ACHN (cell line): ENCODE data around the gene FMNL2.

ENCODE experiments used
- DNase-seq: peaks from one replicate; pipeline ENCODE4 v3.0.0-alpha.2; 2015
- in situ Hi-C: cut with HindIII; loops from 2 replicates; pipeline ENCODE4 v1.10.0; 2017; ENCODE audit warnings: low sequenced_read_pairs, low pct_ligation_motif_present, low pct_unique_long_range_greater_than_20kb

Gene FMNL2

DNA sequence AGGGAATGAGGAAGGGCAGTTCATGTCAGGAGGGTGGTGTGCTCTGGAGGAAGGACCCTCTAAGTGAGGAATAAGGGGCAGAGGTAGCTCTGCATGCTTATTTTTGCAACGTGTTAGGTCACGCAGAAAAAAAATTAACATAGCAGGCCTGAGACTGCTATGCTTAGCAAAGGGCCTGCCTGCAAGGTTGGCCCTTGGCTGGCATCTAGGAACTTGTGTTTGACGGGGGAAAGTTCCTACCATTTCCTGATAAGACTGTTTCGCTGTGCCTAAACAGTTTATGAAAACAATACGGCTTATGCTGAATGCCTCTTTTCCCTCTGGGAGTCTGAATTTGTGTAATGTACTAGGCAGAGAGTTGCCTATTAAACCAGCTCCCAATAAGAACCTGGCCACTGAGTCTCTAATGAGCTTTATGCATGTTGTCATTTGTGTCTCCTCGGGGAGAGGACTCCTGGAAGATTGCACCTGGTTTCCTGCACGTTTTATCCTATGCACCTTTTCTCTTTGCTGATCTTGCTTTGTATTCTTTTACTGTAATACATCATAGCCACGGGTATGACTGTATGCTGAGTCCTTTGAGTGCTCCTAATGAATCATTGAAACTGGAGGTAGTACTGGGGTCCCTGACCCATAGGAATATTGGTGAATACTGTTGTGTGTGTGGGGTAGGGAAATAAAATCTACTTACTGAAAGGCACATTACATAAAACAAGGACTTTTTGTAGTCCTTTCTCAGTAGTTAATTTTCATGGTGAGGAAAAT is 213.3 kb downstream of the FMNL2 start:
- DNase-seq: peak; percentile 45
- in situ Hi-C loops: no loop called here

DNA sequence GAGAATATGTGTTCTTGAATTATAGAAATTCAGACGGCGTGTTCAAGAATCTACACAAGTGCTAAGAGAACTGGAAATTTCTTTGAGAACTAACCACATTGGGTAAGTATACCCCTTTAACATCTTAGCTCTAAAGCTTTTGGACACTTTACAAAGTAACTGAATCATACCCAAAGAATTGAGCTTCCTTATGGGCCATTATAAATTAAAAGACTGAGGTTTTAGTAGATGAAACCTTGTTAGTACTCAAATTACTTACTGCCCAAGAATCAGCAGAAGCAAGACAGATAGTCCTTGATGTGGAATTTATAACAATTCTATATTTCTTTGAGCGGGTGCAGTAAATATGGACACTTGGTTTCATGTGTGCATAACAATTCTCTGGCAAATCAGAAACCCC is 214.0 kb downstream of the FMNL2 start:
- in situ Hi-C loops: no loop called here
- no peak for DNase-seq

DNA sequence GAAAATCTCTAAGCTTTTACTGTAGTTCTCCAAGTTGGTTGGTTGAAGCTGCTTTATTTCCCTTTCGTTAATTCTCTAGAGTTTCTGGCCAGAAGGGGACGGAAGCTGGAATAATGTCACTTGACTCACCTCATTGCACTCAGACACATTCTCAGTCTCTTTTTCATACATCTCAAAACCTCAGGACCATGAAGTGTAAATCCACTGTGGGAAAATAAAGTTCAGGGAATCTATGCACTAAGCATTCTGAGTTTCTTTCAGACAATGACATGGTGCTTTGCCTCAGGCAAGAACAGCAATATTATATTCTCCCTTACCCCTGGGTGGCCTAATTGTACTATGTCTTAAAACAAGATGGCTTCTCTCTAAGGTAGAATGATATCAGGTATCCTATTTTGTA is 214.4 kb downstream of the FMNL2 start:
- in situ Hi-C loops: no loop called here
- peak; percentile 88 for DNase-seq

DNA sequence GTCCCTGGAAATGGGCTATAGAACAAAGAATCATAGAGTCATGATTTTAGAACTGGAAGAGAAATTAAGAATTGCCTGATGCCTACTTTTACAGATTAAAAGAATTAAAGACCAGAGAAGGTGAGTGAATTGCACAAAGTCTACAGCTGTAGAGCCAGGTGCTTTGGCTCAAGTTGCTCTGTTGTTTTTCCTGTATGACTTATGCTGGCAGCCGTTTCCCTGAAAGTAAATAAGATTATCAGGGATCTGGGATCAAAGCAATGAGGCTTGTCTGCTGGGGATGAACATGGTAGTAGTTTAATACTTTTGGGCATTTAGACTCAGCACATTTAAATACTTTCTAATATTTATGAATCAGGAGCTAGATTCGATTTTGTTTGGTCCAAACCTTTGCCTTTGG is 215.4 kb downstream of the FMNL2 start:
- DNase-seq: no peak
- in situ Hi-C loops: no loop called here

DNA sequence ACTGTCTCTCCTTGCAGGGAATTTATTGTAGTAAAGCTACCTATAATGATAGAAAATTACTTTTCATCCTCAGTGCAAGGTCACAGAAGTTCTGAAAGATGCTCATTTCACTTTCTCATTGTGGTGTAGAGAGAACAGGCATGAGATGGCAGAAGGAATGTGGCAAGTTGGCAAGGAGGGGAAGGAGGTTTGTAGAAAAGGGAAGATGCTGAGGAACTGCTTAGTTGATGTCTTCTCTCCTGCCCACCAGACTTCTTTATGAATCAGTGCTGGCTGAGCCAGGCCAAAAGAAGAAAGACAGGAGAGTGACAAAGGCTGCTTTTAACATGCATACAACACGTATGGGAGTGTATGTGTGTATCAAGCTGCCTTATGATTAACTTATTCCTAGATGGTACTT is 217.9 kb downstream of the FMNL2 start:
- in situ Hi-C loops: no loop called here
- no peak for DNase-seq

DNA sequence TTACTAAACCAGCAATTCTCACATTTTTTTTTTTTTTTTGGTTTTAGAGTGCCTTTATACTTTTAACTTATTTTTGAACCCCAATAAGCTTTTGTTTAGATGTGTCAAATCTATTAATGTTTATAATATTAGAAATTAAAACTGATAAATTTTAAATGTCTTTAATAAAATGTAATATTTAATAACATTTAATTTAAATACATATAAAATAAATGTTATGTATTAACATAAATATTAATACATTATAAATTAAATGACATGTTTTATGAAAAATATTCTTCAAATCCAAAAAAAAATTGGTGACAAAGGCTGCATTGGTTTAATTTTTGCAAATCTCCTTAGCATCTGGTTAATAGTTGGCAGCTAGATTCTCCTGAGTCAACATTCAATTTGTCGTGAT is 218.5 kb downstream of the FMNL2 start:
- in situ Hi-C loops: no loop called here
- no peak for DNase-seq

DNA sequence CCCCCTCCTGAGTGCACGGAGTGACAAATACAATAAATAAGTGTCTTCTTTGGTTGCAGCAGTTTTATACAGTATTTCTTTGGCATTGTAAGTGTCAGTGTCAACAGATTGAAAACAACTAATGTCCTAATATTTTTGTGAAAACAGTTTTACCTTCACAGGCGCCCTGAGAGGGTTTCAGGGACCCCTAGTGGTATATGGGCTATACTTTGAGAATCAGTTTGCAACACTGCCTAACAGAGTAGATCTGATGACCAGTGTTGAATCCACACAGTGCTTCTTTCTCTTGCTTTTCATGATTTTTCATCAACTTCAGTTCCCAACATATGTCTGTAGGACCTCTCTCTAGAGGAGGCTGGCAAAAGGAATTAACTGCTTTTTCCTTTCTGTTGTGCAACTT is 220.1 kb downstream of the FMNL2 start:
- DNase-seq: no peak
- in situ Hi-C loops: no loop called here

DNA sequence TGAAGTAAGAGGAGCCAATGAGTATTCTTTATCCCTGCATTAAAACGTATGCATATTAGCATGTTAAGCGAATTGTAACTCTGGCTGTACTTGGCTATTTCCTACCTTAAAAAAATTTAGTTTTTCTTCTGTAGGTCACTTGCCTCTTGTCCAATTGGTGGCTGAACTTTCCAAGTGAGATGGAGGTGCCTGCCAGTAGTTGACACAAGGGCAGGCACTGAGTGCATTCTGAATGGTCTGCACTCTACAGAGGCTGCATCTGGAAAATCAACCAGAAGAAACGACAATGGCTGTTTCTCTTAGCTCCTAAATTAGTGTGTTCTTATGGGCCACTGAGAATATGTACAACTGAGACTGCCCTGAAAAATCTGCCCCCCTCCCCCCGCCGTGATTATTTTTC is 221.5 kb downstream of the FMNL2 start:
- in situ Hi-C loops: no loop called here
- DNase-seq: no peak

DNA sequence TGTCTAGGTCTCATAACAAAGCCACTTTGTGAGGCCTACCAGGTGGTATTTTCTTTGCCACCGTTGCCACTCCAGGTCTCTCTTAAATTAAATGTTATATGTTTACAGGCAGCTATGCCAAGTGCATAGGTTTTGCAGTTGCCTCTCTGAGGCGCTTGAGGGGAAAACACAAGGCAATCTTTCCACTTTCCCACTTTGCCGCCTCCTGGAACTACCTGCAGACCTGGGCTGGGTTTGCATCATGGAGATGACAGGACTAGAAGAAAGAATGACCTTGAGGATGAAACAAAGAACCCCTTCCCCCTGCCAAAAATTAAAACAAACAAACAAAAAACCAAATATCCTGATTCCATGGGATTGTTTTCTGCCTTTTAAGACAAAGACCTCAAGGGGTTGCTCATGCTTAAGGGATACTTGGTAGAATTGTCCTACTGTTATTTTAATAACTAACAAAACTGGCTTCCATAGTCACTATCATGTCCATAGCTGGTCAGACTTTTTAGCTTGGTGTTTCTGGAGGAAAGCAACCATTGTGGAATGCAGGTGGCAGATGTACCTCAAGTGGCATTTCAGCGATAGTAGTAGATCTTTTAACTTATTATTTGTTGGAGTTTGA is 222.4 kb downstream of the FMNL2 start:
- in situ Hi-C loops: no loop called here
- DNase-seq: no peak

DNA sequence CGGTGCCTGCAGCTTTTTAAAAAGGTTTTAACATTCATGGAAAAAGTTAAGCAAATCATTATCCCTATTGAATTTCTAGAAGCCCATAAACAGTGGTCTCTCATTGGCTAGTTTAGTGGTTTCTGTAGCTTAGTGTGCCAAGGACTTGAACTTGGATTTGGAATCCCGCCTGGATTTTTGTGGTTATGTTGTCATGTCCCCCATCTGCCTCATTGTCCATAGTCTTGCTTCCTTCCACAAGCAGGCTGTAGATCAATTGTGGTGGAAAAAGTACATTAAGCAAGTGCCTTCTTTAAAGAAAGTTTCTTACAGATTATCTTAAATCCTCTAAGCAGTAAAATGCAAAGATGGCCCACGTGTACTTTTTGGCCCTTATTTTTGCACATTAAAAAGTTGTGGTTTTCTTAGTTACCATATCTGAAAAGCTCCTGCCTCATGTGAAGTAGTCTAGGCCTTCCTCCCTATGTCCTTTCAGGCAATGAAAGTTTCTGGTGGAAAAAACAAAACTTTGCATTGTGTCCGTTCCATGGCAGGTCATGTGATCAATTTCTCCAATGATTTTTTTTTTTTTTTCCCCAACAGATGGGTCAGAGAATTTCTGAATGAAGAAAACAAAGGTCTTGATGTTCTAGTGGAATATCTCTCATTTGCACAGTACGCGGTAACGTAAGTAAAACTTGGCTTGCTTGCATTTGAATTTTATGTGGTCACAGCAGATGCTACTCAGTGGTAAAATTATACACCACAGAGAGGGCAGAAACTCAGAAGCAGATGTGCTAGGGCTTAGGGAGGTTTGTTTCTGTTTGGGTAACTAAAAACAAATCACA is 223.4 kb downstream of the FMNL2 start:
- in situ Hi-C loops: no loop called here
- DNase-seq: peak; percentile 93

DNA sequence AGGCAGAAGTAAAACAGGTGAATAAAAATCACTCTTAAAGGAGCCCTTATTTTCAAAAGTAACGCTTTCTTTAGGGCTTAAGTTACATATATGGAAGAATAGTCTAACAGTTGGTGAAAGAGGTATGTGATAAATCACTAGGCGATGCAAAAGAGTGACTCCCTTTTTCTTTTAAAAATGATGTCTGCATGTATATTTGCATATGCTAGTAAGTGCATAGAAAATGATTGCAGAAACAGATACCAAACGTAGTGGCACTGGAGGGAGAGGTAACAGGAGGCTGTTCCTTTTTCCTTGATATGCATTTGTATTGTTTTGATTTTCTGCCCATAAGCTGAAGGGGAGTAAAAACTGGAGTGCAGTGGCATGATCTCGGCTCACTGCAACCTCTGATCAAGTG is 224.0 kb downstream of the FMNL2 start:
- in situ Hi-C loops: no loop called here
- no peak for DNase-seq

DNA sequence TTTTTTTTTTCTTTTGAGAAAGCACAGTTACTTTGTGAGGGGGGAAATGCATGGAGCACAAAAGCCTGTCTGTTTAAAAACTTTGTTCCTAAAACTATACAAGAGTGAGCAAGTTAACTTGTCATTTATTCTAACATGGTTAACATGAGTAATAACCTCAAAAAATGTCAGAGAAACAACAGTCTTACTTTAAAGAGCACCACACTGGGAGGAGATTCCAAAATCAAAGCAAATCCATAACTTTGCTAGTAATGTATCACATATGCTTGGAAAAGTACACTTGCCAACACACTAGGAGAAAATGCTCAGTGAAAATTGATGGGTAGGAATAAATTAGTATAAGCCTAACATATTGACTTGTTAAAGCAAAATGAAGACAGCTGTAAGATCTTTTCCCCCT is 225.2 kb downstream of the FMNL2 start:
- in situ Hi-C loops: no loop called here
- DNase-seq: peak; percentile 71

DNA sequence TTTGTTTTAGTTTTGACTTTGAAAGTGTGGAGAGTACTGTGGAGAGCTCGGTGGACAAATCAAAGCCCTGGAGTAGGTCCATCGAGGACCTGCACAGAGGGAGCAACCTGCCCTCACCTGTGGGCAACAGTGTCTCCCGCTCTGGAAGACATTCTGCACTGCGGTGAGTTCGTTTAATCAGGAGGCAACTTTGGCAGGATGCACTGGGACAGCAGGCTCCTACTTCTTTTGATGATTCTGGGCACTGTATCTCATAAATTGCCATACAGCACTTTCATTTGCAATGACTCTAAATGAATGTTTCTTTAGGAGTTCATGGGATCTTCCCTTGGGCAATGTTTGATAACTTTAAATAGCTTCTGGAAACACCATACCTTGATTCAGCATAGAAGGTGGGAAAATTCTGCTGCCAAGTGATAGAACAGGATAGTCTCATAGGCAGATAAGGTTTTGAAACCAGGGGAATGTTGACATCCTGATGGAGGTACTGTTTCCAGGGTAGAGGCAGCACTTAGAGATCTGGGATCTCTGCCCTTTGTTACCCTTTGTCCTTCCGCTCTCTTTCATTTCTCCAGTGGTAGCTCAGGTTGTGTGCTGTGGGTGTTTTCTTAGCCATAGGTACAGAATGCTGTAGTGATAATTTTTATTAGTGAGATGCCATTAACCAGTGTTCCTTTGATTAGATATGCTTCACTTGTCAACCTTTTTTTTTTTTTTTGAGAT is 226.1 kb downstream of the FMNL2 start:
- DNase-seq: no peak
- in situ Hi-C loops: no loop called here

DNA sequence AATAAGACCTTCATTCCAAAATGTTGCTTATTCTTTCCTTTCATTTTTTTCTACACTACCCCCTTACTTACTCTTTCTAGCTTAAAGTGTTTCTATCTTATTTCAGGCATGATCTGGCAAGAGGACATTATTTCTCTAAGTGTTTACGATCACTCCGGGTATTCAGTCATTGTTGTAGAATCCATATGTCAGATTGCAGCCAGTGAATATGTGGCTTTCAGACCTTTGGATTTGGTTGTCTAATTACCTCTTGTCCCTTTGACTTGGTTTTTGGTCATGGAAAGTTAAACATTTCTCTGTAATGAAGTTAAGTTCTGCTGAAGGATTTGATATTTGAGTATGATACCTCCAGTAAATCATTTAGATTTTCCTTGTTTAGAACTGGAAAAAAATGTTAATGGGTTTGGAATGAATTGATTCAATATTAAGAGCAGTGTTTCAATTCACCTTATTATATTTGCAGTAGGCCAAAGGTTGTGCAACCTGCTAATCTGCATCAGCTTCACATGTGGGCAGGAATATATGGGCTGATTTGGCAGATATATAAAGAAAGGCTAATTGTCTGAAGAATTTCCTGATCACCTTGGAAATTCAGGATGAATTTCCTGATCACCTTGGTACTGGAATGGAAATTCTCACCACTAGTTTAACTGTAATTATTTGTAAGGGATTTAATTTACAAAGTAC is 227.4 kb downstream of the FMNL2 start:
- in situ Hi-C loops: no loop called here
- DNase-seq: no peak

DNA sequence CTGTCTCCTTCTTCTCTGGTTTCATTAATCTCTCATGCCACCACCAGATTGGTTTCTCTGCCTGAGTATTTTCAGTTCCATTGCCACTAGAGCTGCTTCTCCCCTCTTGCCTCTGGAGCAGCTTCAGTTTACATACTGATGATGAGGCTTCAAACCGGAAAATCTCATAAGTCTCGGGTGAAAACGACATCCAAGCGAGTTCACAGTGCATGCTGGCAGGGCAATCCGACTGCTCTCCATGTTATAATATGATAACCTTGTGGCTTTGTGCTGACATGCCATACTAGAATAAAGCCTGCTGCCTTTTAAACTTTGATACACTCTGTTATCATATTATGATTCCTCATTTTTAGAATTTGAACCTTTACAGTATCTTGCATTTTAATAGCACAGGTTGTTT is 228.8 kb downstream of the FMNL2 start:
- no peak for DNase-seq
- in situ Hi-C loops: no loop called here

DNA sequence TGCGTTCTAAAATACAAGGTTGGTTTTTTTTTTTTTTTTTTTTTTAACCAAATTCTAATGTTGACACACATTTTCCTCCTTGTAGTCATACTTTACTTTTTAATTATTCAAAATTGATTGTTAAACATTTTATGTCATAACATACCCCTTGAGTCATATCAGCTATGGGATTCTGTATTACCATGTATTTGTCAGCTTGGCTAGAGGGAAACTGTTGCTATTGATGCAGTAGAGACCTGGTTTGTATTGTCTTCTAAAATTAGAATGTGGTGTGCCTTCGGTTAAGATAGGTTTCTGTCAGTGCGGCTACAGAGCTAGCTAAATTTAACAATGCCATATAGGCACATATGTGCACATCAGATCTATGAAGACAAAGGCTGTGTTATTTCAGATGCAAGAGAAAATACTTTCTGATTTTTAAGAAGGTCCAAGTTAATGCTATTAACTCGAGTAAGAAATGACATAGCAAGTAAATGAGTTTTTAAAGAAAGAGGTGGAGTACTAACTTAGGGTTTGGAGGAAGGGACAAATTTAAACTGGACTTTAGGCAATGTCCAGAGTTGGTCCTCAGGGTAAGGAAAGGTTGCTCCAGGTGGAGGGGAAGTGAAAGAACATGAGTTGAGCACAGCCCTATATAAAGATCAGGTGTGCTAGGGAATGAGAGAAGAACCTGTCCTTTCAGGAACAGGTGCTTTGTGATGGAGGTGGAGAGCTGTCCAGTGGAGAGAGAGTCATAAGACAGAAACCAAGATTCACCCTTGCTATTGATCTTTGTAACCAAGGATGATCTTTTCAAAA is 230.0 kb downstream of the FMNL2 start:
- in situ Hi-C loops: no loop called here
- DNase-seq: no peak

DNA sequence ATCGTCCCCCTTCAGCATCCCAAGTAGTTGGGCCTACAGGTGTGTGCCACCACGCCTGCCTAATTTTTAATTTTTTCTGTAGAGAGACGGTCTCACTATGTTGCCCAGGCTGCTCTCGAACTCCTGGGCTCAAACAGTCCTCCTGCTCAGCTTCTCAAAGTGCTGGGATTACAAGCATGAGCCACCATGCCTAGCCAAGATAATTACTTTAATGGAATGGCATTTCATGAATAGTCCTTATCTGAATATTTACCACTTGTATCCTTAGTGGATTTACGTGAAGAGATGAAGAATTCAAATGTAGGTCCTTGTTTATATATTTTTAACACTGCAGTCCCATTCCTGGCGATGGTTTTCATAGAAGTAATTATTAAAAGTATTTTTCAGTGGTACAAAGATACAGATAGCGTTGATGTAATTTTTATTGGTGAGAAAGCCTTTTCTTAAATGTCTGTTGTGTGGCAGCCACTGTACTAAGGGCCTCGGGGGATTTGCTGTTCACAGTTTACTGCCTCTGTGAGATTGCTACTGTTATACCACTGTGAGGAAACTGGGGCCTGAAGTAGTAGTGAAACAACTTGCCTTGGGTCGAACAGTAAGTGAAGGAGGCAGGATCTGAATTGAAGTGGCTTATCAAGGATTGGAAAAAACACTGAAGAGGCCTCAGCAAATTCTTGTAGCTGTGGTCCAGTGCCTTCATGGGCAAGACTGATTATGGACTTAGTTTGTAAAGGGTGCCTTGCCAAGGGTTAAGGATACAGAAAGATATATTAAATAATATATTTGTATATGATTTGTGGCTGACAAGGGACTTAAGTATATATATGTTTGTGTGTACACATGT is 231.1 kb downstream of the FMNL2 start:
- no peak for DNase-seq
- in situ Hi-C loops: no loop called here
